Measurements from ENCODE around the gene IL4. TPM values are rescaled to one million over a fixed set of nuclear protein-coding genes. Genes with fewer than 3 reads are reported as not detected.

The IL4 gene
- total RNA-seq = not detected in 2 replicates
- polyA plus RNA-seq = not detected in 2 replicates

- Histone ChIP-seq H3K36me3 (replicated peaks; ENCODE audit: insufficient read depth, low read depth) (no peaks in the 10 kb centered on the region), H3K9me3 (ENCODE audit: low read depth) (no peaks in the 10 kb centered on the region), H2AFZ (no peak within 1 kb of the TSS), H4K20me1 (ENCODE audit: insufficient read depth, poor library complexity, severe bottlenecking) (no peaks in the 10 kb centered on the region), H3K4me2 (no peak within 1 kb of the TSS), H3K9me2 (replicated peaks; ENCODE audit: insufficient read depth) (no peaks in the 10 kb centered on the region), H3K27me3 (no peaks in the 10 kb centered on the region), H3K4me3 (no peak within 1 kb of the TSS), H3K27ac (peak within 1 kb of the TSS; percentile 29), H3K4me1 (ENCODE audit: insufficient read depth) (peaks cover 6% of the 10 kb centered on the region), H3K79me2 (no peaks in the 10 kb centered on the region)
- 86% methylated on average over 14 of the region's 14 CpGs for WGBS (ENCODE audit: low lambda C conversion rate, missing lambda C conversion rate)
- DNase-seq (ENCODE audit: low spot score) = no peak
- TF ChIP-seq EZH2 (IDR thresholded peaks at IDR 0.05; ENCODE audit: borderline replicate concordance) (no peak), CTCF (IDR thresholded peaks at IDR 0.05; ENCODE audit: poor library complexity) (no peak), EZH2phosphoT487 (IDR thresholded peaks at IDR 0.05; ENCODE audit: low read depth, severe bottlenecking, unreplicated experiment) (no peak)
Observed at GRCh38 chr5:132673939-132674630, at the start of gene IL4. Gene IL4 (plus strand): TSS chr5:132673989. CDS start chr5:132674051, 62 bp downstream.

- DNase-seq (ENCODE audit: low spot score) = no peak
- whole genome bisulfite sequencing (ENCODE audit: low lambda C conversion rate, missing lambda C conversion rate) = 88% methylated on average over 2 of the region's 2 CpGs
- H3K9me3 ChIP-seq (ENCODE audit: low read depth) = no peaks in the 10 kb centered on the region
- H4K20me1 ChIP-seq (ENCODE audit: insufficient read depth, poor library complexity, severe bottlenecking) = no peaks in the 10 kb centered on the region
- no peaks in the 10 kb centered on the region for H3K4me1 ChIP-seq (ENCODE audit: insufficient read depth)
- no peaks in the 10 kb centered on the region for H3K27me3 ChIP-seq
- no peak overlapping the region for H3K4me2 ChIP-seq
- TF ChIP-seq EZH2phosphoT487 (IDR thresholded peaks at IDR 0.05; ENCODE audit: low read depth, severe bottlenecking, unreplicated experiment) = no peak
- no peak for TF ChIP-seq EZH2 (IDR thresholded peaks at IDR 0.05; ENCODE audit: borderline replicate concordance)
- no peak for TF ChIP-seq CTCF (IDR thresholded peaks at IDR 0.05; ENCODE audit: poor library complexity)
- H2AFZ ChIP-seq = no peak overlapping the region
- H3K4me3 ChIP-seq = no peak overlapping the region
- H3K36me3 ChIP-seq (replicated peaks; ENCODE audit: insufficient read depth, low read depth) = no peaks in the 10 kb centered on the region
- H3K9me2 ChIP-seq (replicated peaks; ENCODE audit: insufficient read depth) = no peaks in the 10 kb centered on the region
- no peak overlapping the region for H3K27ac ChIP-seq
- H3K79me2 ChIP-seq = no peaks in the 10 kb centered on the region
Observed at GRCh38 chr5:132627470-132627869, 46.3 kb upstream of the IL4 start.

- Histone ChIP-seq H3K4me3 (no peak overlapping the region), H3K9me3 (ENCODE audit: low read depth) (no peaks in the 10 kb centered on the region), H3K79me2 (no peaks in the 10 kb centered on the region), H3K9me2 (replicated peaks; ENCODE audit: insufficient read depth) (no peaks in the 10 kb centered on the region), H4K20me1 (ENCODE audit: insufficient read depth, poor library complexity, severe bottlenecking) (no peaks in the 10 kb centered on the region), H2AFZ (no peak overlapping the region), H3K27ac (no peak overlapping the region), H3K4me1 (ENCODE audit: insufficient read depth) (no peaks in the 10 kb centered on the region), H3K4me2 (no peak overlapping the region), H3K36me3 (replicated peaks; ENCODE audit: insufficient read depth, low read depth) (no peaks in the 10 kb centered on the region), H3K27me3 (no peaks in the 10 kb centered on the region)
- TF ChIP-seq EZH2 (IDR thresholded peaks at IDR 0.05; ENCODE audit: borderline replicate concordance) = no peak
- no peak for TF ChIP-seq EZH2phosphoT487 (IDR thresholded peaks at IDR 0.05; ENCODE audit: low read depth, severe bottlenecking, unreplicated experiment)
- no peak for TF ChIP-seq CTCF (IDR thresholded peaks at IDR 0.05; ENCODE audit: poor library complexity)
- 97% methylated on average over 2 of the region's 2 CpGs for WGBS (ENCODE audit: low lambda C conversion rate, missing lambda C conversion rate)
- DNase-seq (ENCODE audit: low spot score) = no peak
Observed at GRCh38 chr5:132628814-132629213, 45.0 kb upstream of the IL4 start.

Measured in hepatocyte (in vitro differentiated cells).